Tibial nerve (tissue), 4 donors: ENCODE results near the gene PRSS16.

Source experiments
- EP300 ChIP-seq, 2 donors: sonication (generic); formaldehyde crosslinking; IDR thresholded peaks; one replicate each; pipeline ENCODE4 v1.6.1; 2017; ENCODE audit warnings: antibody characterized with exemption in 2 of 2, mild to moderate bottlenecking in 1 of 2
- TF ChIP-seq, protein P1 (sequence below), 5 experiments: fragments of 200-600 bp in 3 of 5; fragments of 450-650 bp in 2 of 5; sonication (generic) in 3 of 5; IDR thresholded peaks; one replicate each; pipeline ENCODE4 v1.5.1; 2016 to 2019; ENCODE audit warnings: antibody characterized with exemption in 5 of 5, mild to moderate bottlenecking in 3 of 5, moderate library complexity in 2 of 5

DNA sequence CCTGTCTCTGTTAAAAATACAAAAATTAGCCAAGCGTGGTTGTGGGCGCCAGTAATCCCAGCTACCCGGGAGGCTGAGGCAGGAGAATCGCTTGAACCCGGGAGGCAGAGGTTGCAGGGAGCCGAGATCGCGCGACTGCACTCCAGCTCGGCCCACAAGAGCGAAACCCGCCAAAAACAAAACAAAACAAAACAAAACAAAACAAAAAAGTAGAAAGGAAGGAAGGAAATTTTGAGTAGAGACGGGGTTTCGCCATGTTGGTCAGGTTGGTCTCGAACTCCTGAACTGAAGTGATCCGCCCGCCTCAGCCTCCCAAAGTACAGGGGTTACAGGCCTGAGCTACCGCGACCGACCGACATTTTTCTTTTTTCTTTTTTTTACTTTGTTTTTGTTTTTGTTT is 30.6 kb upstream of the PRSS16 start:
- TF ChIP-seq, protein P1, sequence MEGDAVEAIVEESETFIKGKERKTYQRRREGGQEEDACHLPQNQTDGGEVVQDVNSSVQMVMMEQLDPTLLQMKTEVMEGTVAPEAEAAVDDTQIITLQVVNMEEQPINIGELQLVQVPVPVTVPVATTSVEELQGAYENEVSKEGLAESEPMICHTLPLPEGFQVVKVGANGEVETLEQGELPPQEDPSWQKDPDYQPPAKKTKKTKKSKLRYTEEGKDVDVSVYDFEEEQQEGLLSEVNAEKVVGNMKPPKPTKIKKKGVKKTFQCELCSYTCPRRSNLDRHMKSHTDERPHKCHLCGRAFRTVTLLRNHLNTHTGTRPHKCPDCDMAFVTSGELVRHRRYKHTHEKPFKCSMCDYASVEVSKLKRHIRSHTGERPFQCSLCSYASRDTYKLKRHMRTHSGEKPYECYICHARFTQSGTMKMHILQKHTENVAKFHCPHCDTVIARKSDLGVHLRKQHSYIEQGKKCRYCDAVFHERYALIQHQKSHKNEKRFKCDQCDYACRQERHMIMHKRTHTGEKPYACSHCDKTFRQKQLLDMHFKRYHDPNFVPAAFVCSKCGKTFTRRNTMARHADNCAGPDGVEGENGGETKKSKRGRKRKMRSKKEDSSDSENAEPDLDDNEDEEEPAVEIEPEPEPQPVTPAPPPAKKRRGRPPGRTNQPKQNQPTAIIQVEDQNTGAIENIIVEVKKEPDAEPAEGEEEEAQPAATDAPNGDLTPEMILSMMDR (IDR thresholded peaks at IDR 0.05): no peak
- TF ChIP-seq EP300 (IDR thresholded peaks at IDR 0.05): no peak
